ENCODE measurements around the gene DARS2.
"Not testable (repeated sequence)": the region's sequence is repeated elsewhere in the genome, so short reads cannot be mapped to it uniquely, and the experiment has no call there.

DARS2 gene

GRCh38 chr1:173861731-173862145 lies 37.3 kb downstream of the DARS2 start:
- DNase-seq (ENCODE audit: low read depth): no peak
- no peak overlapping the region for H3K4me3 ChIP-seq (replicated peaks; ENCODE audit: low read depth, low read length)
- TF ChIP-seq CTCF (IDR thresholded peaks at IDR 0.05; ENCODE audit: low read length, missing control alignments): no peak

GRCh38 chr1:173862146-173862768 lies 37.8 kb downstream of the DARS2 start:
- not testable (repeated sequence) for DNase-seq (ENCODE audit: low read depth); H3K4me3 ChIP-seq (replicated peaks; ENCODE audit: low read depth, low read length)

- TF ChIP-seq CTCF (IDR thresholded peaks at IDR 0.05; ENCODE audit: low read length, missing control alignments): no peak
- DNase-seq (ENCODE audit: low read depth): no peak
- H3K4me3 ChIP-seq (replicated peaks; ENCODE audit: low read depth, low read length): no peak overlapping the region
Measured at GRCh38 chr1:173862769-173863223, 38.3 kb downstream of the DARS2 start.

GRCh38 chr1:173863224-173864161 lies 39.0 kb downstream of the DARS2 start:
- DNase-seq (ENCODE audit: low read depth): no peak
- TF ChIP-seq CTCF (IDR thresholded peaks at IDR 0.05; ENCODE audit: low read length, missing control alignments): no peak
- no peak overlapping the region for H3K4me3 ChIP-seq (replicated peaks; ENCODE audit: low read depth, low read length)

GRCh38 chr1:173864179-173864867 lies 39.9 kb downstream of the DARS2 start:
- no peak for TF ChIP-seq CTCF (IDR thresholded peaks at IDR 0.05; ENCODE audit: low read length, missing control alignments)
- DNase-seq (ENCODE audit: low read depth): no peak
- H3K4me3 ChIP-seq (replicated peaks; ENCODE audit: low read depth, low read length): peak overlapping the region; percentile 96

- TF ChIP-seq CTCF (IDR thresholded peaks at IDR 0.05; ENCODE audit: low read length, missing control alignments): no peak
- H3K4me3 ChIP-seq (replicated peaks; ENCODE audit: low read depth, low read length): peak overlapping the region; percentile 96
- no peak for DNase-seq (ENCODE audit: low read depth)
Measured at GRCh38 chr1:173865468-173866164, 41.1 kb downstream of the DARS2 start.
